HG02759 (cell line): ENCODE data around the gene TDP2.

ENCODE experiments used
- ATAC-seq: cut with Tn5 transposase; IDR thresholded peaks from one replicate; pipeline ENCODE4 v1.9.1; 2021; ENCODE audit warnings: mild to moderate bottlenecking, moderate library complexity; ENCODE audit not compliant: unreplicated experiment

Gene TDP2

DNA sequence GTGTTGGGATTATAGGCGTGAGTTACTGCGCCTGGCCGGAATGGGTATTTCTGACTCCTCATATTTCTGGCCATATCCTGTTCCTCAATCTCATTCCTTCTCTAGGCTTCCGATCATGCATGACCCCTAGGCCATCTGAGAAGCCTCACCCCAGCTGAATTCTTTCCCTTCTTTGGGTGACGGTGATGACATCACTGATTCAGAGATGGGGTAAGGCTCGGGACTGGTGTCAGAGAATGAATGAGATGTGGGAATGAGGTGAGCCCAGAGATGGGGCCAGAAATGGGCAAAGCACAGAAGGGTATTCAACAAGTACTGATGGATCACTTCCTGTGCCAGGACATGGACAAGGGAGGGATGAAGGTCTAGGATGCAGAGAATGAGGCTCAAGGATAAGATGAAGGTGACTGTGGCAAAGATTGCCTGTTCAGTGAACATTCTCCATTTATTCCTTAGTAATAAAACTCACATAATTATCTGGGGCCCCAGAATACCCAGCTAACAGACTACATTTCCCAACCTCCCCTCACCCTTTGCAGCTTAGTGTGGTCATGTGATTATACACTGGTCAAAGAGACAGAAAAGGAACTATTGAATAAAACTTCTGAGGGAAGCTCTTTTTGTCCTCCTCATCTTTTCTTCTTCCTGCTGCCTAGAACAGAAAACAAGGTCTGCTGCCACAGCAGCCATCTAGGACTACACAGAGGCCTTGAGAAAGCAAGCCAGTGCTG lies 60.3 kb downstream of the TDP2 start:
- ATAC-seq, result no peak

DNA sequence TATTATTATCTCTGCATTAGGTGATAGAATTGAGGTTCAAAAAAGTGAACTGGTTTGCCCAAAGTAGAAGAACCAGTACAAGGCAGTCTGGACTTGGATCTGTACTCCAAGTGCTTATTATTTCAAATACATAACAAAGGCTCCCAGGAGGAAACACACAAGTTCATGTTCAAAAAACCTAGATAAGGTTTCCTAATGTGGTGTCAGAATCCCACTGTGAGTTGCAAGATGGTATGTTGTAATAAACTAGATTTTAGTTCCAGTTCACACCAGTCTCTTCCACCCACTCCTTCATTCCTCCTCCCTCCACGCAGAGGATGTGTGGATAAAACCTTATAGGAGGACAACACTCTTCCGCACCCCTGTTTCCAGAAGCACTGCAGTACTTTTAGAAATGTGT lies 63.5 kb downstream of the TDP2 start:
- ATAC-seq, result no peak

DNA sequence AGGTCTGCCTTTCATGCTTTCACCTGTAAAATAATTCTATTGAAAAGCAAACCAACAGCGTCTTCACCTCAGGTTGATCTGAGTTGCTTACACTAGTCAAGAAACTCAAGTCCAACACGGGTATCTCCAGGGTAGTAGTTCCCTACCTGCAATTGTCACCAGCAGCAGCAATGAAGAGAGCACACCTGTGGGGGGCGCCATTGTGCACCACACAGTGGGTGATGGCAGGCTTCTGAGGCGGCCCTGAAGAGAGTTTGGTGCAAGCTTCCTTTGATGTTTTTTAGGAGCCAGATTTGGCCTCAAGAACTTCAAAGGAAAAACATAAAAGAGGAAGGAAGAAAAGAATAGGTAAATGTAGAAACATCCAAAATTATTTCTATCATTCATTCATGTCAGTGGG lies 65.8 kb downstream of the TDP2 start:
- ATAC-seq, result no peak
